ENCODE measurements around the gene CCT3.

CCT3 gene

DNA sequence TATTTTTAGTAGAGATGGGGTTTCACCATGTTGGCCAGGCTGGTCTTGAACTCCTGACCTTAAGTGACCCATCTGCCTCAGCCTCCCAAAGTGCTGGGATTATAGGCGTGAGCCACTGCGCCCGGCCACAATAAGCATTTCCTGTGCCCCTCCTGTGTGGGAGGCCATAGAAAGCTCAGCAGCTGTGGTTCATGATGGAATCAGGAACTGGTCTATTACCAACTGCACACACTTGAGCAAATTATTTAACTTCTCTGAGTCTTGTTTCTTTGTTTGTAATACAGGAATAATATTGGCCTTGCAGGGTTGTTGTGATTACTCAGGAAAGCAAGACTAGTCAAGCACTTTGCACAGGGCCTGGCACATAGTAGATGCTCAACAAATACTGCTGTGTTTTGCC, 45.9 kb upstream of the CCT3 start:
- H3K4me3 ChIP-seq (ENCODE audit: low read length) = no peak overlapping the region
- no peak for DNase-seq (ENCODE audit: low read depth)
- TF ChIP-seq, protein P1, sequence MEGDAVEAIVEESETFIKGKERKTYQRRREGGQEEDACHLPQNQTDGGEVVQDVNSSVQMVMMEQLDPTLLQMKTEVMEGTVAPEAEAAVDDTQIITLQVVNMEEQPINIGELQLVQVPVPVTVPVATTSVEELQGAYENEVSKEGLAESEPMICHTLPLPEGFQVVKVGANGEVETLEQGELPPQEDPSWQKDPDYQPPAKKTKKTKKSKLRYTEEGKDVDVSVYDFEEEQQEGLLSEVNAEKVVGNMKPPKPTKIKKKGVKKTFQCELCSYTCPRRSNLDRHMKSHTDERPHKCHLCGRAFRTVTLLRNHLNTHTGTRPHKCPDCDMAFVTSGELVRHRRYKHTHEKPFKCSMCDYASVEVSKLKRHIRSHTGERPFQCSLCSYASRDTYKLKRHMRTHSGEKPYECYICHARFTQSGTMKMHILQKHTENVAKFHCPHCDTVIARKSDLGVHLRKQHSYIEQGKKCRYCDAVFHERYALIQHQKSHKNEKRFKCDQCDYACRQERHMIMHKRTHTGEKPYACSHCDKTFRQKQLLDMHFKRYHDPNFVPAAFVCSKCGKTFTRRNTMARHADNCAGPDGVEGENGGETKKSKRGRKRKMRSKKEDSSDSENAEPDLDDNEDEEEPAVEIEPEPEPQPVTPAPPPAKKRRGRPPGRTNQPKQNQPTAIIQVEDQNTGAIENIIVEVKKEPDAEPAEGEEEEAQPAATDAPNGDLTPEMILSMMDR (conservative IDR thresholded peaks at IDR 0.05; ENCODE audit: low read depth, low read length) = no peak

DNA sequence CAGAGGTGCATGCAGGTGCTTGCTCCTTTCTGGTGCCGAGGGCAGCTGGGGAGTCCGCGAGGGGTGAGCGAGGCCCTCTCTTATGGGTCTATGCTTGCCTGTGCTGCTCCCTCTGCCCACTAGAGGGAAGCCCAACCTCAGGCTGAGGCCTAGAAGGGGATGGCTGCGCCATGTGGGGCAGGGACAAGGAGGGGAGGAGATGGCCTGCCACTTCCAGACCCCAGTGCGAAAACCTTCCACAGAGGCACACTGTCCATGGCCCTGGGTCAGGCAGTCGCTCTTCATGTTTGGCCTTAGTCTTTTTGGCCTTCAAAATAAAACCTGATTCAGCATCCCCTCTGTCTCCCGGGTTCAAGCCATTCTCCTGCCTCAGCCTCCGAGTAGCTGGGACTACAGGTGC, 44.9 kb upstream of the CCT3 start:
- peak; percentile 14 for DNase-seq (ENCODE audit: low read depth)
- no peak overlapping the region for H3K4me3 ChIP-seq (ENCODE audit: low read length)
- TF ChIP-seq, protein P1 (conservative IDR thresholded peaks at IDR 0.05; ENCODE audit: low read depth, low read length) = peak; percentile 95

DNA sequence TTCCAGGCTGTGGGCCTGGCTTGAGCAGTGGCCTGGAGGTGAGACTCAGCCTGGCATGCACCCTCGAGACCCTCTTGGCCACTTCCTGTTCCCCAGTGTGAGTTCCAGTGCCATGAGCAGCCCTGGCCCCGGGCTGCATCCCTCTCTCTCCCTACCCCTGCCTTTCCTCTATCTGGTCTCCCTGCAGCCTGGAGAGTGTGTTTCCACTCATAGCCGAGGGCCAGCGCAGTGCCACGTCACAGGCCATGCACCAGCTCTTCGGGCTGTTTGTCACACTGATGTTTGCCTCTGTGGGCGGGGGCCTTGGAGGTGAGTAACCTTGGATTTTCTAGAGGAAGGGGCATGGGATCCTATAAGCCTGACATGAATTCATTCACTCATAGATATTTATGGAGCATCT, 44.5 kb upstream of the CCT3 start:
- no peak overlapping the region for H3K4me3 ChIP-seq (ENCODE audit: low read length)
- no peak for DNase-seq (ENCODE audit: low read depth)
- TF ChIP-seq, protein P1 (conservative IDR thresholded peaks at IDR 0.05; ENCODE audit: low read depth, low read length) = no peak

DNA sequence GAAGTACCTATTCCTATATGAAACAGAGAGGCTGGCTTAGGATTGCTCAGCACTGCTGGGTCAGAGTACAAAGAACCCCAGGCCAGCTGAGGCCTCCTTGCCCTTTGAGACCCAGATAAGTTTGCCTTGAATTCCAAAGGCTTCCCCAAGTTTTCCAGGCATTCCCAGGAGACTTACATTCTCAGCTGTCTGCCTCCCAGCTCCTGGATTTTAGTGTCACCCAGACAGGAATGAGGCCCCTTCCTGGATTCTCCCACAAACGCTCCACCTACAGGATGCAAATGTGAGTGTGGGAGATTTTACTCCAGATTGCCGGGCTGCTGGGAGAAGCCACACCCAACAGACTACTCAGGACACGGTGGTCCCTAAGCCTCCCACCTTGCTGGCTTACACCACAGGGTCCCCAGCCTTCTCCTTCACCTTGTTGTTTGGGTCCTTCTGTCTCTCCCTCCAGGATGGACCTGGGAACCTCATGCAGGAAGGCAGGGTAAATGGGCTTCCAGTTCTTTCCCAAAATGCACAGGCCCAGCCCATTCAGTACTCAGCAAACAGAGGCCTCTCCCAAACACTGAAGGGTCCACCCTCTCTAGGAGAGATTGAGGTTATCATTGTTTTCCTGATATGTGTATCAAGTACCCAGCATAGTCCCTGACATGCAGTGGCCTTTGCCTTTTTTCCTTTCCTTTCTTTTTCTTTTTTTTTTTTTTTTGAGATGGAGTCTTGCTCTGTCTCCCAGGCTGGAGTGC, 41.5 kb upstream of the CCT3 start:
- DNase-seq (ENCODE audit: low read depth) = no peak
- TF ChIP-seq, protein P1 (conservative IDR thresholded peaks at IDR 0.05; ENCODE audit: low read depth, low read length) = peak; percentile 14
- H3K4me3 ChIP-seq (ENCODE audit: low read length) = no peak overlapping the region

DNA sequence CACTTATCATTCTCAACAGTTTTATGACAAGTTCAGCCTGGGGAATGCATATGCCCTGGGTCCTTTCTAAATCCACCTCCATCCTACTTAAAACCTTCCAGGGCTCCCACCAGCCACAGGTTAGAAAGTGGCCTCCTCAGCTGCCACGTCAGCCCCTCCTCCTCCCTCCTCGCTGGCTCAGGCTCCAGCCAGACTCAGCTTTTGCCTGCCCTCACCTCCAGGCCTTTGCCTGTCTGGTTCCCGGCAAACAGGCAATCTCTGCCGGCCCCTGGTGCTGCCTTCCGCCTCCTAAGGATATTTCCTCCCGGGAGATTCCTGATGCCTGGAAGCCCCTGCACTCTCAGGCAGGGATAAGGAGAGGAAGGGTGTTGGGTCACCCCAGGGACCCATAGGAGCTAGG, 40.5 kb upstream of the CCT3 start:
- no peak for DNase-seq (ENCODE audit: low read depth)
- TF ChIP-seq, protein P1 (conservative IDR thresholded peaks at IDR 0.05; ENCODE audit: low read depth, low read length) = no peak
- no peak overlapping the region for H3K4me3 ChIP-seq (ENCODE audit: low read length)

DNA sequence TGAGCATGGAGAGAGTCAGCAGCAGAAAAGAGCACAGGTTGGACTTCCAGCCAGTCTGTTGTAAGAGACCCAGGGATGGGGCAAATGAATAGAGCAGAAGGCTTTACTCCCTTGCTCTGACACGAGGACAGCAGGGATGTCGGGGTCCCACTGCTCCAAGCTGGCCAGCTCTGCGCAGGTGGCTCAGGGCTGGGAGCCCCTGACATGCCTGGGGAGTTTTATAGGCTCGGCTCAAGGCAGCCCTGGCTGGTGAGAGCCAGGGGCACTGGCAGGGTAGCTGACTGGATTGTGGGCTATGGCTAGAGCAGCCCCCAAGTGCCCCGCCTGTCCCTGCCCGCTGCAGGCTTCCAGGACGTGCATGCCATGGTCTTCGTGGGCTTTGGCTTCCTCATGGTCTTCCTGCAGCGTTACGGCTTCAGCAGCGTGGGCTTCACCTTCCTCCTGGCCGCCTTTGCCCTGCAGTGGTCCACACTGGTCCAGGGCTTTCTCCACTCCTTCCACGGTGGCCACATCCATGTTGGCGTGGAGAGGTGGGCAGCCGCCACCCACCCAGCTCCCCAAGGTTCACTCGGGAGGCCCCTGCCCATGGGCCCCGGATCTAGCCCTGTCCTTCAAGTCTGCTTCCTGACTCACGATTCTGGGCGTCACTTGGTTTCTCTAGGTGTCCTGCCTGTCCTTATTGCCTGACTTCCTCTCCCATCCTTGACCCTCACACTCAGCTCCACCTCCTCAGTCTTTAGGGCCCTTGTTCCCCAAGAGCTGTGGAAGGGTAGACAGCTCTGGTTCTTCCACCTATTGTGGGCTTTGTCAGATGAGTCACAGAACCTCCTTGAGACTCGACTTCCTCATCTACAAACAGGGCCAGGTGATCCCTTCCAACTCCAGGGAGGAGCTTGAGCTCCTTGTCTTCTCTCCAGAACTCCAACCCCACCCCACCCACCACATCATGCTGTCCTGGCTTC, 39.1 kb upstream of the CCT3 start:
- TF ChIP-seq, protein P1 (conservative IDR thresholded peaks at IDR 0.05; ENCODE audit: low read depth, low read length) = no peak
- no peak for DNase-seq (ENCODE audit: low read depth)
- H3K4me3 ChIP-seq (ENCODE audit: low read length) = no peak overlapping the region

Measured in retinal pigment epithelial cell (primary cell).